IMR-90 (cell line): ENCODE measurements around the gene RFC2. TPM values are rescaled to one million over a fixed set of nuclear protein-coding genes. Genes with fewer than 3 reads are reported as not detected.

ENCODE experiments used
- ATAC-seq: fragments of 200-7000 bp; cut with Tn5 transposase; 2 replicates; pipeline ENCODE4 v1.9.1; 2020; ENCODE audit warnings: low read depth, mild to moderate bottlenecking, moderate library complexity
- BruUV-seq: library from RNA; stranded (reverse); fragments of 400-500 nt; replicated peaks from 2 replicates; lab custom pipeline; 2021; lab: Mats Ljungman, UMichigan
- CTCF ChIA-PET: fragments of 300-600 bp; formaldehyde crosslinking; extraction: SDS; loops from one replicate; lab custom pipeline; 2021; ENCODE audit warnings: antibody characterized with exemption; lab: Yijun Ruan, JAX
- POLR2A ChIA-PET: fragments of 300-600 bp; sonication (Branson Sonifier 250); formaldehyde crosslinking; loops from one replicate; lab custom pipeline; 2022; ENCODE audit warnings: antibody characterized with exemption; ENCODE audit not compliant: unreplicated experiment; lab: Charles Lee
- DNase-seq: peaks from one replicate; pipeline ENCODE4 v3.0.0; 2013
- H2AFZ ChIP-seq: replicated peaks from 2 replicates; pipeline ENCODE3; 2013; ENCODE audit warnings: low read length, mild to moderate bottlenecking; ENCODE audit not compliant: poor library complexity
- H2AK5ac ChIP-seq: 2 replicates; pipeline ENCODE4 v1.6.1; 2013; ENCODE audit warnings: low read depth, low read length, inconsistent platforms
- H2AK9ac ChIP-seq: replicated peaks from 2 replicates; pipeline ENCODE3; 2013; ENCODE audit warnings: mild to moderate bottlenecking, low read depth, low read length, moderate library complexity; ENCODE audit not compliant: poor library complexity
- H2BK120ac ChIP-seq: 2 replicates; pipeline ENCODE4 v1.6.1; 2013; ENCODE audit warnings: low read depth, low read length, inconsistent platforms
- H2BK15ac ChIP-seq: 3 replicates; pipeline ENCODE4 v1.6.1; 2013; ENCODE audit warnings: low read depth, low read length, inconsistent platforms
- H2BK20ac ChIP-seq: 2 replicates; pipeline ENCODE4 v1.6.1; 2013; ENCODE audit warnings: low read depth, mild to moderate bottlenecking, inconsistent platforms, low read length, moderate library complexity
- H2BK5ac ChIP-seq: 2 replicates; pipeline ENCODE4 v1.6.1; 2013; ENCODE audit warnings: mild to moderate bottlenecking, low read depth, low read length, inconsistent platforms; ENCODE audit not compliant: poor library complexity, severe bottlenecking
- H3K14ac ChIP-seq: replicated peaks from 2 replicates; pipeline ENCODE4 v1.6.1; 2013; ENCODE audit warnings: low read depth, low read length, inconsistent platforms
- H3K18ac ChIP-seq: 2 replicates; pipeline ENCODE4 v1.6.1; 2013; ENCODE audit warnings: low read depth, low read length, control low read depth
- H3K23ac ChIP-seq: 2 replicates; pipeline ENCODE4 v1.6.1; 2013; ENCODE audit warnings: low read depth, low read length, inconsistent platforms
- H3K27ac ChIP-seq: 2 replicates; pipeline ENCODE4 v1.5.1; 2013; ENCODE audit warnings: mild to moderate bottlenecking, control low read depth, low read length; ENCODE audit not compliant: insufficient read depth
- H3K27me3 ChIP-seq: 2 replicates; pipeline ENCODE4 v1.6.1; 2013; ENCODE audit warnings: low read length; ENCODE audit not compliant: control insufficient read depth, insufficient read depth
- H3K36me3 ChIP-seq: 2 replicates; pipeline ENCODE4 v1.6.1; 2013; ENCODE audit warnings: low read length, mixed read lengths; ENCODE audit not compliant: control insufficient read depth, insufficient read depth
- H3K4ac ChIP-seq: 2 replicates; pipeline ENCODE4 v1.6.1; 2013; ENCODE audit warnings: low read depth, low read length, inconsistent platforms
- H3K4me1 ChIP-seq: 2 replicates; pipeline ENCODE4 v1.6.1; 2013; ENCODE audit warnings: low read length, mixed read lengths; ENCODE audit not compliant: control insufficient read depth, insufficient read depth
- H3K4me2 ChIP-seq: 2 replicates; pipeline ENCODE4 v1.6.1; 2013; ENCODE audit warnings: low read depth, mild to moderate bottlenecking, control low read depth, low read length, moderate library complexity
- H3K4me3 ChIP-seq: 2 replicates; pipeline ENCODE4 v1.5.1; 2013; ENCODE audit warnings: low read depth, mild to moderate bottlenecking, control low read depth, low read length, moderate library complexity; ENCODE audit not compliant: insufficient read depth
- H3K56ac ChIP-seq: 2 replicates; pipeline ENCODE4 v1.6.1; 2013; ENCODE audit warnings: low read length, inconsistent platforms; ENCODE audit not compliant: insufficient read depth; ENCODE audit errors: extremely low read depth
- H3K79me1 ChIP-seq, 2 experiments: 2 replicates each; pipeline ENCODE4 v1.6.1; 2013; ENCODE audit warnings: low read length in 2 of 2, inconsistent platforms in 1 of 2, low read depth in 1 of 2
- H3K9ac ChIP-seq: 2 replicates; pipeline ENCODE4 v1.6.1; 2013; ENCODE audit warnings: low read depth, low read length, control low read depth
- H3K9me1 ChIP-seq: 2 replicates; pipeline ENCODE4 v1.6.1; 2013; ENCODE audit warnings: low read length, inconsistent platforms; ENCODE audit not compliant: insufficient read depth
- H3K9me3 ChIP-seq: 2 replicates; pipeline ENCODE4 v1.6.1; 2013; ENCODE audit warnings: low read length; ENCODE audit not compliant: control insufficient read depth, insufficient read depth
- H4K20me1 ChIP-seq: 2 replicates; pipeline ENCODE4 v1.6.1; 2013; ENCODE audit warnings: low read length, inconsistent platforms; ENCODE audit not compliant: insufficient read depth
- H4K5ac ChIP-seq: 2 replicates; pipeline ENCODE4 v1.6.1; 2013; ENCODE audit warnings: mild to moderate bottlenecking, low read depth, low read length, control low read depth
- H4K8ac ChIP-seq, 2 experiments: 2 replicates each; pipeline ENCODE4 v1.6.1; 2013; ENCODE audit warnings: low read depth in 2 of 2, low read length in 2 of 2, control low read depth in 1 of 2, inconsistent platforms in 1 of 2
- H4K91ac ChIP-seq: 2 replicates; pipeline ENCODE4 v1.6.1; 2013; ENCODE audit warnings: low read depth, low read length, inconsistent platforms; ENCODE audit not compliant: insufficient read depth
- BHLHE40 ChIP-seq: fragments of 150-350 bp; IDR thresholded peaks from 2 replicates; pipeline ENCODE4 v1.6.1; 2016; ENCODE audit warnings: mild to moderate bottlenecking, low read depth, low read length
- MAZ ChIP-seq: IDR thresholded peaks from 2 replicates; pipeline ENCODE4 v1.6.1; 2012; ENCODE audit warnings: low read depth, mild to moderate bottlenecking, low read length, improper control_type of control experiment, moderate library complexity, borderline replicate concordance
- MXI1 ChIP-seq: IDR thresholded peaks from 2 replicates; pipeline ENCODE4 v1.6.1; 2012; ENCODE audit warnings: low read depth, mild to moderate bottlenecking, low read length, moderate library complexity, borderline replicate concordance
- RAD21 ChIP-seq: IDR thresholded peaks from 2 replicates; pipeline ENCODE4 v1.6.1; 2012; ENCODE audit warnings: low read length, improper control_type of control experiment
- USF2 ChIP-seq: fragments of 150-350 bp; IDR thresholded peaks from 2 replicates; pipeline ENCODE4 v1.6.1; 2017; ENCODE audit warnings: mild to moderate bottlenecking, antibody characterized with exemption, low read length, low read depth
- WGBS, 2 experiments: methylation state at CpG; one replicate each; pipeline versions ENCODE4 v1.1.5 to v1.1.7; 2013; ENCODE audit warnings: missing lambda C conversion rate in 2 of 2; ENCODE audit not compliant: insufficient read length in 1 of 2; ENCODE audit errors: extremely low coverage in 2 of 2; 5-methylcytosine and 5-hydroxymethylcytosine counted together
- dilution Hi-C: fragments of 300-500 bp; cut with HindIII; formaldehyde crosslinking; loops from one replicate; pipeline ENCODE4 v1.14.3; 2018; ENCODE audit warnings: low sequenced_read_pairs; ENCODE audit not compliant: unreplicated experiment
- in situ Hi-C: fragments of 300-500 bp; cut with MboI; formaldehyde crosslinking; loops from 3 replicates; pipeline ENCODE4 v1.14.3; 2019; ENCODE audit warnings: low sequenced_read_pairs, inconsistent platforms, mixed read lengths
- intact Hi-C: fragments of 100-400 bp; cut with micrococcal nuclease; formaldehyde crosslinking; loops from 2 replicates; pipeline ENCODE4 v1.10.0; 2022
- microRNA-seq, 2 experiments: library from miRNA; stranded (forward) in 1 of 2; unstranded in 1 of 2; fragments of 10-50 nt in 1 of 2; fragments of <30 nt in 1 of 2; gene quantifications in 1 of 2; microRNA quantifications in 1 of 2; one replicate each; pipeline versions ENCODE3 to v1.1.0; 2013 to 2020; ENCODE audit not compliant: insufficient read depth in 1 of 2, insufficient read length in 1 of 2, unreplicated experiment in 1 of 2
- polyA plus RNA-seq, 3 experiments: library from polyadenylated mRNA; depleted of rRNA; stranded (reverse); fragments of >200 nt; gene quantifications; 2 replicates each; pipeline ENCODE4 v1.2.3, GENCODE V29; 2012; ENCODE audit warnings: low replicate concordance in 1 of 3
- small RNA-seq, 5 experiments: library from RNA; depleted of rRNA; stranded (forward); fragments of <200 nt; gene quantifications; one replicate each; pipeline ENCODE3, GENCODE V24; 2012
- total RNA-seq: library from RNA; depleted of rRNA; stranded (reverse); fragments of >200 nt; gene quantifications from 2 replicates; pipeline ENCODE4 v1.2.3, GENCODE V29; 2012; rRNA removed

RFC2 gene
- total and polyA plus RNA-seq, 2 of the 4 experiments (the other 2 are of a cell fraction) = 25.2 to 37.8 TPM

- no peak overlapping the region for H3K4ac ChIP-seq
- H2BK20ac ChIP-seq = no peak overlapping the region
These were observed 72.4 kb downstream of the RFC2 start for GRCh38 chr7:74181821-74182220.

More at GRCh38 chr7:74181821-74182220, 72.4 kb downstream of the RFC2 start:
- Histone ChIP-seq H4K8ac (no peak overlapping the region), H3K56ac (no peak overlapping the region), H3K9me1 (peaks cover 34% of the 10 kb centered on the region), H4K91ac (no peak overlapping the region), H3K27ac (no peak overlapping the region), H3K23ac (no peak overlapping the region), H2AFZ (no peak overlapping the region), H3K79me1 (peaks cover 0 to 45% of the 10 kb centered on the region in 2 experiments; a peak in 3 of 4 replicates), H3K14ac (no peak overlapping the region), H3K9me3 (no peaks in the 10 kb centered on the region), H3K9ac (no peak overlapping the region), H2AK9ac (no peak overlapping the region), H3K18ac (no peak overlapping the region), H4K20me1 (peaks cover 100% of the 10 kb centered on the region), H4K5ac (no peak overlapping the region), H2BK5ac (no peak overlapping the region), H2AK5ac (no peak overlapping the region), H2BK120ac (no peak overlapping the region), H3K4me2 (no peak overlapping the region), H3K4me3 (no peak overlapping the region), H3K36me3 (peaks cover 17% of the 10 kb centered on the region), H3K27me3 (no peaks in the 10 kb centered on the region), H2BK15ac (no peak overlapping the region), H3K4me1 (peaks cover 23% of the 10 kb centered on the region)
- ChIA-PET CTCF (no interaction called here), POLR2A (interaction anchor here (0.7 kb wide), 1 partner anchor 98 kb away, joined by 3 read pairs; the partner anchor contains the start of gene LIMK1)
- intact Hi-C loops = loop anchor here (5.0 kb wide), 1 partner anchor 115 kb away; no protein-coding TSS in a partner anchor
- WGBS, 2 experiments = no CpG with 5 or more reads among the region's 5 CpGs
- no peak for ATAC-seq
- dilution Hi-C loops = no loop called here
- BruUV-seq = no TSS peak
- TF ChIP-seq USF2 (no peak), BHLHE40 (no peak), MXI1 (no peak), MAZ (no peak), RAD21 (no peak)
- no peak for DNase-seq
- in situ Hi-C loops = no loop called here

Small RNA genes lying within 50 kb of the gene (microRNA-seq; reads per million reads assigned to microRNA genes)
- gene MIR590 = 144 to 740 reads per million in 2 experiments

Small RNA genes lying within 50 kb of the gene (small RNA-seq; reads per million reads assigned to genes)
- gene MIR590 = 7.9 to 1,232 (median 696) reads per million in 5 experiments

Other genes with a start within 250 kb of the RFC2 start
- 1.9 and 2.2 TPM in 2 replicates for gene ELN, start 226.2 kb downstream of the RFC2 start, total RNA-seq
- 14.3 and 15.3 TPM in 2 replicates for gene ELN, start 226.2 kb downstream of the RFC2 start, polyA plus RNA-seq (2012; rRNA removed)
- gene LIMK1, start 170.6 kb downstream of the RFC2 start, total RNA-seq = 22.2 and 25.8 TPM in 2 replicates
- gene LIMK1, start 170.6 kb downstream of the RFC2 start, polyA plus RNA-seq (2012; rRNA removed) = 48.0 and 57.4 TPM in 2 replicates
- gene EIF4H, start 80.0 kb downstream of the RFC2 start, total RNA-seq = 241 and 269 TPM in 2 replicates
- gene EIF4H, start 80.0 kb downstream of the RFC2 start, polyA plus RNA-seq (2012; rRNA removed) = 292 and 321 TPM in 2 replicates
- under 0.01 and 0.36 TPM in 2 replicates for gene LAT2, start 44.4 kb downstream of the RFC2 start, total RNA-seq
- 0.50 and 0.77 TPM in 2 replicates for gene LAT2, start 44.4 kb downstream of the RFC2 start, polyA plus RNA-seq (2012; rRNA removed)
- 18.1 and 20.3 TPM in 2 replicates for gene CLIP2, start 35.0 kb upstream of the RFC2 start, total RNA-seq
- gene CLIP2, start 35.0 kb upstream of the RFC2 start, polyA plus RNA-seq (2012; rRNA removed) = 20.7 and 23.3 TPM in 2 replicates
- 4.1 and 5.0 TPM in 2 replicates for gene GTF2IRD1, start 199.5 kb upstream of the RFC2 start, total RNA-seq
- 21.9 and 22.6 TPM in 2 replicates for gene GTF2IRD1, start 199.5 kb upstream of the RFC2 start, polyA plus RNA-seq (2012; rRNA removed)